GM21576 (cell line): ENCODE data around the gene APOC1.
"Not testable (repeated sequence)": the region's sequence is repeated elsewhere in the genome, so short reads cannot be mapped to it uniquely, and the experiment has no call there.

Source experiments
- ATAC-seq: cut with Tn5 transposase; IDR thresholded peaks from one replicate; pipeline ENCODE4 v1.9.1; 2021; ENCODE audit warnings: mild to moderate bottlenecking, moderate library complexity; ENCODE audit not compliant: unreplicated experiment

Gene APOC1

DNA sequence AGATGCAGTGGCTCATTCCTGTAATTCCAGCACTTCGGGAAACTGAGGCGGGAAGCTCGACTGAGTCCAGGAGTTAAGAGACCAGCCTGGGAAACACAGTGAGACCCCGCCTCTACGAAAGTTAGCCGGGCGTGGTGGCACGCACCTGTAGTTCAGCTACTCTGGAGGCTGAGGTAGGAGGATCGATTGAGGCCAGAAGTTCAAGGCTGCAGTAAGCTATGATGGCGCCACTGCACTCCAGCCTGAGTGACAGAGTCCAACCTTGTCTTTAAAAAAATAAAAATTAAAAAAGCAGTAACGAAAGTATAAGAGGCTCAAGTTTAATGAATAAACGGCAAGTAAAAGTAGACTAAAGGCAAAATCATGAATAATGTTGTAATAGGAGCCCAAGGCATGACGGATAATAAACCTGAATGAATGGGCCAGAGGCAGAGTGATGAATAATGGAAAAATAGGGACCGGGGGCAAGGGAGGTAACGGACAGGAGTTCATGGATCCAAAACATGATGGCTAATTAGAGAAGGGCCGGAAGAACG is 24.5 kb upstream of the APOC1 start:
- ATAC-seq, result no peak

DNA sequence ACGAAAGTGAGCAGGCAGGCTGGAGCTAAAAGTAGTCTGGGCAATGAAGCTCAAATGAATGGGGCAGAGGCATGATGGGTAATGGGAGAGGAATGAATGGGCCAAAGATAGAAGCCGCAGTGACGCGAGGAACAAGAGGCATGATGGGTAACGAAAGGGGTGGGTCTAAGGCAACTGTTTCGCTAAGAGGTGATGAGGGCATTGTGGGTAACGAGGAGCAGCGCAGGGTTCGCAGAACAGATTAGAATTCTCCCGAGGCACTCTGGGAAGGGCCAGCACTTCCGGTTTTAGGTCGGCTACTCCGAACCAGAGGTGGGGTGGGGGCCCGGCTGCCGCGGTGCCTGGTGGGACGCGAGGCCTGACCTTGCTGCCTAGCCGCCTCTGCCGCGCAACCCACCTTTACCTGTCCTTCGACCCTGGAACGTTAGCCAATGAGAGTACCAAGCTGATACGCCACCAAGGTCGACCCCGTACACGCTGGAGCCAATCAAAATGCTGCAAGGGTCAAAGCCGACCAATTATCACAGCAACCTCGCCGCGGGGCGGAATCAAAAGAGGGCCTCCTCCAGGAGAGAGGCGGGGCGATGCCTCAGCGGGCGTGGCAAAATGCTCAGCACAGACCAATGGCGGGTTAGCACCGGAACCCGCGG is 23.9 kb upstream of the APOC1 start:
- ATAC-seq, result peak; percentile 75

DNA sequence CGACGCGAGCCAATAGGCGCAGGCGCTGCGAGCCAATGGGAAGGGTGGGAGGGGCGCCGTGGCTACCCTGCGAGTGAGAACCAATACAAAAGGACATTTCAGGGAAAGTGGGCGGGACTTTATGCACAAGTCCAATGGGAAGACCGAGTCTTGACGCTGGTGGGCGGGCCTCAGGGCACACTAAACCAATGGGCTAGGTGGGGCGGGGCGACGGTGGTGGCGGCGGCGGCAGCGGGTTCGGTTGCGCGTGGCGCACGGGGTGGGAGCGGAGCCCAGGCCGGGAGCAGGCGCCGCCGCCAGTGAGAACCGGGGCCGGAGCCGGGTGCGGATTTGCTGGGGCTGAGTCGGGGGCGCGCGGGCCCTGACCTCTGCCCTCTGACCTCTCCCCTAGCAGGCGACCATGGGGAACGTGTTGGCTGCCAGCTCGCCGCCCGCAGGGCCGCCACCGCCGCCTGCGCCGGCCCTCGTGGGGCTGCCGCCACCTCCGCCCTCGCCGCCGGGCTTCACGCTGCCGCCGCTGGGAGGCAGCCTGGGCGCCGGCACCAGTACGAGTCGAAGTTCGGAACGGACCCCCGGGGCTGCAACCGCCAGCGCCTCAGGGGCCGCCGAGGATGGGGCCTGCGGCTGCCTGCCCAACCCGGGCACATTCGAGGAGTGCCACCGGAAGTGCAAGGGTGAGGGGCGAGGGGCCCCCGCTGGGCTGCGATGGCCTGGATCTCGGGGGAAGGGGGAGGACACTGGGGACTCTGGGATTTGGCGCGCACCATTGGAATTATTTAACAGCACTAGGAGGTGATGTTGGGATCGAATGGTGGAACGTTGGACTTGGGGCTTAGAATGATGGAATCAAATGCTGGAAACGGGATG is 23.2 kb upstream of the APOC1 start, which contains the start of gene TOMM40:
TSS of gene TOMM40 (plus strand) at position 239 of the 867 bp plus-strand sequence. CDS start at position 401, 162 bp downstream.
- ATAC-seq, result no peak

DNA sequence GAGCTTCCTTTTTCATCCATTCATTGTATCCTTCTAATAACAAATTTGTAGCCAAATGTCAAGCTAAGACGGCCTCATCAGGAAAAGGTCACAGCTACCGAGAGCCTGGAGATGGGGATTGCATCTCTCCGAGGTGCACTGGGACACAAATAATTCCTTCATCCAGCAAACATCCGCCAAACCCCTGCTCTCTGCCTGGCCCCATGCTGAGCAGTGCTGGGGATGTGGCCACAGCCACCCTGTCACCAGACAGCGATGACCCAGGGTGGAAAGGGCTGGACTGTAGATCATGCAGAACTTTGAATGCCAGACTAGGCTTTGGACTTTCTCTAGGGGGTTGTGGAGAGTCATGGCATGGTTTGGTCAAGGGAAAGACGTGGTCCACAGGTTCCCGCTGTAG is 21.5 kb upstream of the APOC1 start:
- no peak for ATAC-seq

DNA sequence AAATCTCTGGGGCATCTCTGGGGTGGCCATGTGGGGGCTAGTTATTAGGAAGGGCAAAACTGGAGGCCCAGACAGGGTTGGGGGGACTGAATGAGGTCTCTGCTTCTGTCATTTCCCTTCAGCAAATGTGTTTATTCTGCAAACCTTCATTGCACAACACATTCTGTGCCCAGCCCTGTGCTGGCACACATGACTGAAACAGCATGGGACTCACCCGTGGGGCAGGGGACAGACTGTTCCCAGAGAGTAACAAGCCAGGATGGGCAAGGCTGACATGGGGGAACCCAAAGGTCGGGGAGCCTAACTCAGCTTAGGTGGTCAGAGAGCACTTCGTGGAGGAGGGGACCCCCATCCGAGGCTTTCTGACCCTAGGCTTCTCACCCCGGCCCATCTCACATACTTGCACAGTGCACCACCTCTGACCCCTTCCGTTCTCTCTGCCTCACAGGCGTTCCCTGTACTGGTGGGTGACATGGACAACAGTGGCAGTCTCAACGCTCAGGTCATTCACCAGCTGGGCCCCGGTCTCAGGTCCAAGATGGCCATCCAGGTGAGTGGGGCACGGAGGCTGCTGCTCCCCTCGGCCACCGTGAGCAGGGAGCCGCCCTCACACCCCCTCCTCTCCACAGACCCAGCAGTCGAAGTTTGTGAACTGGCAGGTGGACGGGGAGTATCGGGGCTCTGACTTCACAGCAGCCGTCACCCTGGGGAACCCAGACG is 20.9 kb upstream of the APOC1 start:
- ATAC-seq, result no peak

DNA sequence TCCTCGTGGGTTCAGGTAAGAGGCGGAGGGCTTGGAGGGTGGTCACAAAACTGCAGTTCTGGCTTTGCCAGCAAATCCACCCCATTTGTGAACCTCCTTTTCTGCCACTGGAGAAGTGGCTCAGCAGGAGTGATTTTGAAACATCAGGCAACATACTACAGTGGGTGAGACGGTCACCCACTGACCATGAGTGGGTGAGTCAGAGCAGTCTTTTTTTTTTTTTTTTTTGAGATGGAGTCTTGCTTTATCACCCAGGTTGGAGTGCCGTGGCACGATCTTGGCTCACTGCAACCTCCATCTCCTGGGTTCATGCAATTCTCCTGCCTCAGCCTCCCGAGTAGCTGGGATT is 20.4 kb upstream of the APOC1 start:
- ATAC-seq, result no peak

DNA sequence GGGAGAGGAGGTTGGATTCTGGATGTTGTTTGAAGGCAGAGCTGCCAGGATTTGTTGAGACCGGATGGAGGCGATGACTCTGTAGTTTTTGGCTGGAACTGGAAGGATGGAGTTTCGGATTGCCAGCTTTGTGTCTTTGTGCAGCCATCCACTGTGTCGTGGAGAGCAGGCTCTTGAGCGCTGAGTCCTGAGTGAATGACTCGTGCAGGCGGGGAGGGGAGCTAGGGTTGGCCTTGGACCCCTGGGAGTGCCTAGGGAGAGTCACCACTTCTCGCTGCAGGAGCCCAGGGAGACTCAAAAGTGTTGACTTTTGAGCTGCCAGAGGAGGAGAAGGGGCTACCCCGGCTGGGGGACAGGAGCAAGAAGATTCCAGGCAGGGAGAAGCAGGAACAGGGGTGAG is 19.5 kb upstream of the APOC1 start:
- no peak for ATAC-seq

DNA sequence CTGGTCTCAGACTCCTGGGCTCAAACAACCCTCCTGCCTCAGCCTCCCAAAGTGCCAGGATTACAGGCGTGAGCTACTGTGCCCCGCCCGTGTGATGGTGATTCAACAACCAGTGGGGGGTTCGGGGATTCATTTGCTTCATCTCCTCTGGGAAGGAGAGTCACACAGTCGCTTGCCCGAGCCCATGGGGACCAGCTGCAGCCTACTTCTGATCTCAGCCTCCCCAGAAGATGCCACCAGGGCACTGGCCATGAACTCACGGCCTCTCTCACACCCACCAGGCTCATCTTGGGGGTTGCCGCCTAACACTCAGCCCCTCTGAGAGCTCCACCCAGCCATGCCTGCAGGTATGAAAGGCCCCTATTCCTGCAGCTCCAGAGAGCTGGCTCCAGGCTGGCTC is 16.6 kb upstream of the APOC1 start:
- ATAC-seq, result no peak

DNA sequence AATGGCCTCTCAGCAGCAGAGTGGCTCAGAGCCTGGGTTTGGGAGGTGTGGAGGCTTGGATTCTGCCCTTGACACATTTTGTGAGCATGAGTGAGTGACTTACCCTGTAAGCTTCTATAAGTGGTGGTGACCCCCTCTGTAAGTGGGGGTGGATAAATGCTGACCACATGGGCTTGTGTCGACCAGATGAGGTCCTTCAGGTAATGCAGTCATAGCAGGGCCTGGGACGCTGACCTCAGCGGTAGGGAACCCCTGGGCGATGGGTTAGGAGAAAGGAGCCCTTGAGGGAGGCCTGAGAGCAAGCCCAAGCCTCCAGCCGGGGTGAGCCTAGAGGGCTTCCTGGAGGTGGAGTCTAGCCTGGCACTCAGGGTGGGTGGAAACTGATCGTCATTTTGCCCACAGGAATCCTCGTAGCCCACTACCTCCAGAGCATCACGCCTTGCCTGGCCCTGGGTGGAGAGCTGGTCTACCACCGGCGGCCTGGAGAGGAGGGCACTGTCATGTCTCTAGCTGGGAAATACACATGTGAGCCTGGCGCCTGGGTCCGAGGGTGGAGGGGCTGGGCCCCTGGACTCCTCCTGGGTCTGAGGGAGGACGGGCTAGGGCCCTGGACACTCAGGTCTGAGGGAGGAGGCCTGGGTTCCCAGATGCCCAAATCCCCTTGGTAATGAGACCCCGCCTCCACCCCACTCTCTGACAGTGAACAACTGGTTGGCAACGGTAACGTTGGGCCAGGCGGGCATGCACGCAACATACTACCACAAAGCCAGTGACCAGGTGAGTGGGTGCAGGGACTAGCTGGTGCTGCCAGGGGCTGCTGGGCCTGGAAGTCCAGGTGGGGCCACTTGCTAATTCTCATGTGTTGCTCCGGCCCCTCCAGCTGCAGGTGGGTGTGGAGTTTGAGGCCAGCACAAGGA is 13.8 kb upstream of the APOC1 start:
- ATAC-seq, result no peak

DNA sequence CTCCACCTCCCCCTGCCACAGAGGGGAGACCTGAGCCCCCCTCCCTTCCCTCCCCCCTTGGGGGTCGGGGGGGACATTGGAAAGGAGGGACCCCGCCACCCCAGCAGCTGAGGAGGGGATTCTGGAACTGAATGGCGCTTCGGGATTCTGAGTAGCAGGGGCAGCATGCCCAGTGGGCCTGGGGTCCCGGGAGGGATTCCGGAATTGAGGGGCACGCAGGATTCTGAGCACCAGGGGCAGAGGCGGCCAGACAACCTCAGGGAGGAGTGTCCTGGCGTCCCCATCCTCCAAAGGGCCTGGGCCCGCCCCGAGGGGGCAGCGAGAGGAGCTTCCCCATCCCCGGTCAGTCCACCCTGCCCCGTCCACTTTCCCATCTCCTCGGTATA is 11.2 kb upstream of the APOC1 start:
- ATAC-seq, result no peak

DNA sequence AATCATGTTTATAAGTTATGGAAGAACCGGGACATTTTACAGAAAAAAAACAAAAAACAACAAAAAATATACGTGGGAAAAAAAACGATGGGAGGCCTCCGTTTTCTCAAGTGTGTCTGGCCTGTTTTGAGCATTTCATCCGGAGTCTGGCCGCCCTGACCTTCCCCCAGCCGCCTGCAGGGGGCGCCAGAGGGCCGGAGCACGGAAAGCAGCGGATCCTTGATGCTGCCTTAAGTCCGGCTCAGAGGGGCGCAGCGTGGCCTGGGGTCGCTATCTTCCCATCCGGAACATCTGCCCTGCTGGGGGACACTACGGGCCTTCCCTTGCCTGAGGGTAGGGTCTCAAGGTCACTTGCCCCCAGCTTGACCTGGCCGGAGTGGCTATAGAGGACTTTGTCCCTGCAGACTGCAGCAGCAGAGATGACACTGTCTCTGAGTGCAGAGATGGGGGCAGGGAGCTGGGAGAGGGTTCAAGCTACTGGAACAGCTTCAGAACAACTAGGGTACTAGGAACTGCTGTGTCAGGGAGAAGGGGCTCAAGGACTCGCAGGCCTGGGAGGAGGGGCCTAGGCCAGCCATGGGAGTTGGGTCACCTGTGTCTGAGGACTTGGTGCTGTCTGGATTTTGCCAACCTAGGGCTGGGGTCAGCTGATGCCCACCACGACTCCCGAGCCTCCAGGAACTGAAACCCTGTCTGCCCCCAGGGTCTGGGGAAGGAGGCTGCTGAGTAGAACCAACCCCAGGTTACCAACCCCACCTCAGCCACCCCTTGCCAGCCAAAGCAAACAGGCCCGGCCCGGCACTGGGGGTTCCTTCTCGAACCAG is 10.6 kb upstream of the APOC1 start:
- ATAC-seq, result no peak

DNA sequence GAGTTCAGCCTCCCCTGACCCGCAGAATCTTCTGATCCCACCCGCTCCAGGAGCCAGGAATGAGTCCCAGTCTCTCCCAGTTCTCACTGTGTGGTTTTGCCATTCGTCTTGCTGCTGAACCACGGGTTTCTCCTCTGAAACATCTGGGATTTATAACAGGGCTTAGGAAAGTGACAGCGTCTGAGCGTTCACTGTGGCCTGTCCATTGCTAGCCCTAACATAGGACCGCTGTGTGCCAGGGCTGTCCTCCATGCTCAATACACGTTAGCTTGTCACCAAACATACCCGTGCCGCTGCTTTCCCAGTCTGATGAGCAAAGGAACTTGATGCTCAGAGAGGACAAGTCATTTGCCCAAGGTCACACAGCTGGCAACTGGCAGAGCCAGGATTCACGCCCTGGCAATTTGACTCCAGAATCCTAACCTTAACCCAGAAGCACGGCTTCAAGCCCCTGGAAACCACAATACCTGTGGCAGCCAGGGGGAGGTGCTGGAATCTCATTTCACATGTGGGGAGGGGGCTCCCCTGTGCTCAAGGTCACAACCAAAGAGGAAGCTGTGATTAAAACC is 9.9 kb upstream of the APOC1 start:
- ATAC-seq, result no peak

DNA sequence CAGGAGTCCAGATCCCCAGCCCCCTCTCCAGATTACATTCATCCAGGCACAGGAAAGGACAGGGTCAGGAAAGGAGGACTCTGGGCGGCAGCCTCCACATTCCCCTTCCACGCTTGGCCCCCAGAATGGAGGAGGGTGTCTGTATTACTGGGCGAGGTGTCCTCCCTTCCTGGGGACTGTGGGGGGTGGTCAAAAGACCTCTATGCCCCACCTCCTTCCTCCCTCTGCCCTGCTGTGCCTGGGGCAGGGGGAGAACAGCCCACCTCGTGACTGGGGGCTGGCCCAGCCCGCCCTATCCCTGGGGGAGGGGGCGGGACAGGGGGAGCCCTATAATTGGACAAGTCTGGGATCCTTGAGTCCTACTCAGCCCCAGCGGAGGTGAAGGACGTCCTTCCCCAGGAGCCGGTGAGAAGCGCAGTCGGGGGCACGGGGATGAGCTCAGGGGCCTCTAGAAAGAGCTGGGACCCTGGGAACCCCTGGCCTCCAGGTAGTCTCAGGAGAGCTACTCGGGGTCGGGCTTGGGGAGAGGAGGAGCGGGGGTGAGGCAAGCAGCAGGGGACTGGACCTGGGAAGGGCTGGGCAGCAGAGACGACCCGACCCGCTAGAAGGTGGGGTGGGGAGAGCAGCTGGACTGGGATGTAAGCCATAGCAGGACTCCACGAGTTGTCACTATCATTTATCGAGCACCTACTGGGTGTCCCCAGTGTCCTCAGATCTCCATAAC is 8.8 kb upstream of the APOC1 start, which contains the start of gene APOE:
TSS of gene APOE (plus strand) at position 360 of the 724 bp plus-strand sequence. CDS start 829 bp downstream, outside the sequence.
- ATAC-seq, result no peak

DNA sequence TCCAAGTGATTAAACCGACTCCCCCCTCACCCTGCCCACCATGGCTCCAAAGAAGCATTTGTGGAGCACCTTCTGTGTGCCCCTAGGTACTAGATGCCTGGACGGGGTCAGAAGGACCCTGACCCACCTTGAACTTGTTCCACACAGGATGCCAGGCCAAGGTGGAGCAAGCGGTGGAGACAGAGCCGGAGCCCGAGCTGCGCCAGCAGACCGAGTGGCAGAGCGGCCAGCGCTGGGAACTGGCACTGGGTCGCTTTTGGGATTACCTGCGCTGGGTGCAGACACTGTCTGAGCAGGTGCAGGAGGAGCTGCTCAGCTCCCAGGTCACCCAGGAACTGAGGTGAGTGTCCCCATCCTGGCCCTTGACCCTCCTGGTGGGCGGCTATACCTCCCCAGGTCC is 6.8 kb upstream of the APOC1 start:
- ATAC-seq, result no peak

DNA sequence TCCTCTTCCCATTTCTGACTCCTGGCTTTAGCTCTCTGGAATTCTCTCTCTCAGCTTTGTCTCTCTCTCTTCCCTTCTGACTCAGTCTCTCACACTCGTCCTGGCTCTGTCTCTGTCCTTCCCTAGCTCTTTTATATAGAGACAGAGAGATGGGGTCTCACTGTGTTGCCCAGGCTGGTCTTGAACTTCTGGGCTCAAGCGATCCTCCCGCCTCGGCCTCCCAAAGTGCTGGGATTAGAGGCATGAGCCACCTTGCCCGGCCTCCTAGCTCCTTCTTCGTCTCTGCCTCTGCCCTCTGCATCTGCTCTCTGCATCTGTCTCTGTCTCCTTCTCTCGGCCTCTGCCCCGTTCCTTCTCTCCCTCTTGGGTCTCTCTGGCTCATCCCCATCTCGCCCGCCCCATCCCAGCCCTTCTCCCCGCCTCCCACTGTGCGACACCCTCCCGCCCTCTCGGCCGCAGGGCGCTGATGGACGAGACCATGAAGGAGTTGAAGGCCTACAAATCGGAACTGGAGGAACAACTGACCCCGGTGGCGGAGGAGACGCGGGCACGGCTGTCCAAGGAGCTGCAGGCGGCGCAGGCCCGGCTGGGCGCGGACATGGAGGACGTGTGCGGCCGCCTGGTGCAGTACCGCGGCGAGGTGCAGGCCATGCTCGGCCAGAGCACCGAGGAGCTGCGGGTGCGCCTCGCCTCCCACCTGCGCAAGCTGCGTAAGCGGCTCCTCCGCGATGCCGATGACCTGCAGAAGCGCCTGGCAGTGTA is 6.2 kb upstream of the APOC1 start:
- no peak for ATAC-seq

DNA sequence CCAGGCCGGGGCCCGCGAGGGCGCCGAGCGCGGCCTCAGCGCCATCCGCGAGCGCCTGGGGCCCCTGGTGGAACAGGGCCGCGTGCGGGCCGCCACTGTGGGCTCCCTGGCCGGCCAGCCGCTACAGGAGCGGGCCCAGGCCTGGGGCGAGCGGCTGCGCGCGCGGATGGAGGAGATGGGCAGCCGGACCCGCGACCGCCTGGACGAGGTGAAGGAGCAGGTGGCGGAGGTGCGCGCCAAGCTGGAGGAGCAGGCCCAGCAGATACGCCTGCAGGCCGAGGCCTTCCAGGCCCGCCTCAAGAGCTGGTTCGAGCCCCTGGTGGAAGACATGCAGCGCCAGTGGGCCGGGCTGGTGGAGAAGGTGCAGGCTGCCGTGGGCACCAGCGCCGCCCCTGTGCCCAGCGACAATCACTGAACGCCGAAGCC is 5.6 kb upstream of the APOC1 start:
- no peak for ATAC-seq

DNA sequence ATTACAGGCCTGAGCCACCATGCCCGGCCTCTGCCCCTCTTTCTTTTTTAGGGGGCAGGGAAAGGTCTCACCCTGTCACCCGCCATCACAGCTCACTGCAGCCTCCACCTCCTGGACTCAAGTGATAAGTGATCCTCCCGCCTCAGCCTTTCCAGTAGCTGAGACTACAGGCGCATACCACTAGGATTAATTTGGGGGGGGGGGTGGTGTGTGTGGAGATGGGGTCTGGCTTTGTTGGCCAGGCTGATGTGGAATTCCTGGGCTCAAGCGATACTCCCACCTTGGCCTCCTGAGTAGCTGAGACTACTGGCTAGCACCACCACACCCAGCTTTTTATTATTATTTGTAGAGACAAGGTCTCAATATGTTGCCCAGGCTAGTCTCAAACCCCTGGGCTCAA is 4.6 kb upstream of the APOC1 start:
- no peak for ATAC-seq

DNA sequence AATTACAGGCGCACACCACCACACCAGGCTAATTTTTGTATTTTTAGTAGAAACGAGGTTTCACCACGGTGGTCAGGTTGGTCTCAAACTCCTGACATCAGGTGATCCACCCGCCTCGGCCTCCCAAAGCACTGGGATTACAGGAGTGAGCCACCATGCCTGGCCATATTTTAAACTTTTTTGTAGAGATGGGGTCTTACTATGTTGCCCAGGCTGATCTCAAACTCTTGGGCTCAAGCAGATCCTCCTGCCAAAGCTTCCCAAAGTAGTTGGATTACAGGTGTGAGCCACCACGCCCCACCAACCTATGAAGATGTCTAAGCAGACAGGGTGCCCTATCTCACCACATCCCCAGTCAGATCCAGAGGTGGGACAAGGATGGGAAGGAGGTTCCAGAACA is 2.5 kb upstream of the APOC1 start:
- ATAC-seq, result not testable (repeated sequence)
